Right lung (tissue), 5 donors: ENCODE results near the gene COL18A1. TPM values are rescaled to one million over a fixed set of nuclear protein-coding genes. Genes with fewer than 3 reads are reported as not detected.
"Not testable (repeated sequence)": the region's sequence is repeated elsewhere in the genome, so short reads cannot be mapped to it uniquely, and the experiment has no call there.

Experiments
- DNase-seq, 2 donors: peaks; one replicate each; pipeline ENCODE4 v3.0.0-alpha.2; 2013
- polyA plus RNA-seq, 5 donors: library from polyadenylated mRNA; unstranded; fragments of 120-200 nt; gene quantifications; one replicate each; pipeline versions ENCODE4 v1.2.1 to v1.2.3, GENCODE V29; 2013; ENCODE audit warnings: inconsistent platforms in 1 of 5, low replicate concordance in 1 of 5; ENCODE audit not compliant: insufficient read length in 5 of 5, insufficient read depth in 1 of 5

COL18A1 gene
- polyA plus RNA-seq, 5 donors, result 31.9 to 103 (median 57.3) TPM

- DNase-seq, result no peak
Measured at GRCh38 chr21:45516071-45516670, 111.2 kb downstream of the COL18A1 start.

- DNase-seq, result no peak
Measured at GRCh38 chr21:45516671-45517151, 111.7 kb downstream of the COL18A1 start.

- no peak for DNase-seq
Measured at GRCh38 chr21:45517249-45518065, 112.5 kb downstream of the COL18A1 start.

GRCh38 chr21:45518742-45519141 lies 113.8 kb downstream of the COL18A1 start:
- no peak for DNase-seq

- DNase-seq, result no peak
Measured at GRCh38 chr21:45519182-45519581, 114.2 kb downstream of the COL18A1 start.

- DNase-seq, result no peak
Measured at GRCh38 chr21:45521241-45521640, 116.3 kb downstream of the COL18A1 start.

GRCh38 chr21:45522381-45522780 lies 117.4 kb downstream of the COL18A1 start:
- DNase-seq, result no peak

GRCh38 chr21:45522986-45523385 lies 118.0 kb downstream of the COL18A1 start:
- DNase-seq, result no peak

- DNase-seq, result no peak
Measured at GRCh38 chr21:45523411-45524101, 118.6 kb downstream of the COL18A1 start.

GRCh38 chr21:45524756-45525152 lies 119.8 kb downstream of the COL18A1 start:
- DNase-seq, result no peak

- DNase-seq, result no peak
Measured at GRCh38 chr21:45525153-45525909, 120.4 kb downstream of the COL18A1 start.

- no peak for DNase-seq
Measured at GRCh38 chr21:45525910-45526306, 120.9 kb downstream of the COL18A1 start.

- not testable (repeated sequence) for DNase-seq
Measured at GRCh38 chr21:45527151-45527999, 122.4 kb downstream of the COL18A1 start.

- no peak for DNase-seq
Measured at GRCh38 chr21:45528028-45528705, 123.2 kb downstream of the COL18A1 start.

GRCh38 chr21:45528981-45529784 lies 124.2 kb downstream of the COL18A1 start:
- no peak for DNase-seq

GRCh38 chr21:45529785-45530422 lies 124.9 kb downstream of the COL18A1 start:
- DNase-seq, result no peak

- DNase-seq, result no peak
Measured at GRCh38 chr21:45530423-45531113, 125.6 kb downstream of the COL18A1 start.

- DNase-seq, result not testable (repeated sequence)
Measured at GRCh38 chr21:45531114-45531392, 126.1 kb downstream of the COL18A1 start.
